AG09309 (cell line): ENCODE results near the gene FBF1.

Experiments used
- DNase-seq: peaks from one replicate; pipeline ENCODE4 v3.0.0-alpha.2; 2010; ENCODE audit warnings: low read depth
- H3K4me3 ChIP-seq: 2 replicates; pipeline ENCODE4 v1.5.1; 2011; ENCODE audit warnings: mild to moderate bottlenecking, low read depth, low read length, moderate library complexity; ENCODE audit not compliant: control insufficient read depth
- CTCF ChIP-seq: IDR thresholded peaks from 2 replicates; pipeline ENCODE4 v1.5.1; 2011; ENCODE audit warnings: mild to moderate bottlenecking, low read depth, low read length, inconsistent platforms; ENCODE audit not compliant: insufficient read depth, control insufficient read depth; ENCODE audit errors: missing control alignments

Gene FBF1

DNA sequence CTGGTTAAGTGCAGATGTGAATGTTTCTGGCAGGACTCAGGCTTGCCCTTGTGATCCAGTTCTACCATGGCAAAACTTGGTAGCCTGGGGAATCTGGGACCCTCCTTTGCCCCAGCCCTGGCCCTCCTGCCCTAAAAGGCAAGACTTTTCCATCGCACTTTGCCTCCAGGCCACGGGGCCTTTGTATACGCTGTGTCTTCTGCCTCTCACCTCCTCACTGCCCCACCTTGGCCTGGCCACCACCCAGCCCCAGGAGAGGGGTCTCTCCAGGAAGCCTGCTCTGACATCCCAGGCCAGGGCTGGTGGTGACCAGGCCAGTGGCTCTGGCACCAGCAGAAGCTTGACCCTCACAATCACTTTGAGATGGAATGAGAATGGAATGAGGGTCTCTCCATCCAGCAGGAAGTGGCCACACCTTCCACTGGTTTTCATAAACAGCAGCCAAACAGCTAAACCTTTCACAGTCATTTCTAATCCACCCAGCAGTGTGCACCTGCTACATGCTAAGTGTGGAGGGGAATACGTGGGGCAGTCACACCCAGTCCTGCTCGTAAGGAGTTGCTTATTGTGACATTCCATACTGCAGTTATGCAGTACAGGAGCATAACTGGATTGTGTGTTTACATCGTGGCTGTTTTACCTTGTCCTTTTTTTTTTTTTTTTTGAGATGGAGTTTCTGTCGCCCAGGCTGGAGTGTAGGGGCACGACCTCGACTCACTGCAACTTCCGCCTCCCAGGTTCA, 34.5 kb downstream of the FBF1 start:
- H3K4me3 ChIP-seq: no peak overlapping the region
- no peak for DNase-seq
- no peak for TF ChIP-seq CTCF

DNA sequence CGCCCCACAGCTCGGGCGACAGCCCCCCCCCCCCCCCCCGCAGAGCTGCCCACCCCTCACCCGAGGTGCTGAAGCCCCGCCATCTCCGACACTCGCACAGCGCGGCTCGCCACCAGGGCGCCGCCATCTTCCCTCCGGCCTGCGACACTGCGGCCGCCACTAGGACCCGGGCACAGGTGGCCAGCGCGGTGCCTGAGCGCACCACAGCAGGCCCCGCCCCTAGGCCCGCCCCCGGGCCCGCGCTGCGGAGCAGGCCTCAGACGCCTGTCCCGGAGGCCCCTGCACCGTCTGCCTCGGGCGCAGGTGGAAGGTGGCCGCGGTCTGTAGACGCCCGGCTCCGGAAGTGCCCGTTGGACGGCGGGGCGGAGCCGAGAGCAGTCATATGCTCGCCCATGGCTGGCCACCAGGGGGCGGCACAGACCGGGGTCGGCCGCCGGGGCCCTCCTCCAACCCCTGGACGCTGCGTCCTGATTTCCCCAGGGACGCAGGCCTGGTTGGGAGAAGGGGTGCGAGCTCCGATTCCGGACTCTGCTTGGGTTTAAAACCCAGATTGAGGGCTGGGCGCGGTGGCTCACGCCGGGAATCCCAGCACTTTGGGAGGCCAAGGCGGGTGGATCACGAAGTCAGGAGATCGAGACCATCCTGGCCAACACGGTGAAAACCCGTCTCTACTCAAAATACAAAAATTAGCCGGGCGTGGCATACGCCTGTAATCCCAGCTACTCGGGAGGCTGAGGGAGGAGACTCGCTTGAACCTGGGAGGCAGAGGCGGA, 35.9 kb downstream of the FBF1 start, which contains the start of gene MRPL38:
MRPL38 (minus strand) TSS at position 136 of the 773 bp plus-strand sequence; CDS start at position 127, 9 bp downstream.
- peak; percentile 59 for DNase-seq

GRCh38 chr17:75902406-75902805, 38.4 kb downstream of the FBF1 start:
- H3K4me3 ChIP-seq: no peak overlapping the region
- DNase-seq: no peak
- TF ChIP-seq CTCF: no peak

More for the DNA sequence above, 35.9 kb downstream of the FBF1 start, which contains the start of gene MRPL38:
- TF ChIP-seq CTCF: peak; percentile 91
- peak within 1 kb of the TSS; percentile 90 for H3K4me3 ChIP-seq

DNA sequence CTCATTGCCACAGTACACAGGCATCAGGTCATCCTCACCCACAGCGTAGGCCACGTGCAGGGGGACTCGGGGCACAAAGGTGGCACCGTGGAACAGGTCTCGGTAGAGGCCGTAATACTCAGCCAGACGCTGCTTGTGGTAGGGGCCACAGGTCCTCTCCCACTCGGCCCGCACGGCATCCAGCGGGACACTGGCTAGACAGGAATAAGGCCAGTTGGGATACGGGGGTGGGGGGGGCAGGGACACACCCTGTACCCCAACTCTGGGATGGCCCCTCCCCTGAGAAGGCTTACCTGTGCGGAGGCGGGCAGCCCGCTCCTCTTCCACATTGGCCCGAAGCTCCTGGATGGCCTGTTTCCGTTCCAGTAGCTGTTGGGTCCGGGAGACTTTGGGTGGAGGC, 39.1 kb downstream of the FBF1 start:
- no peak overlapping the region for H3K4me3 ChIP-seq
- no peak for DNase-seq
- no peak for TF ChIP-seq CTCF

GRCh38 chr17:75900691-75901533, 39.9 kb downstream of the FBF1 start:
- TF ChIP-seq CTCF: no peak
- DNase-seq: no peak
- no peak overlapping the region for H3K4me3 ChIP-seq

DNA sequence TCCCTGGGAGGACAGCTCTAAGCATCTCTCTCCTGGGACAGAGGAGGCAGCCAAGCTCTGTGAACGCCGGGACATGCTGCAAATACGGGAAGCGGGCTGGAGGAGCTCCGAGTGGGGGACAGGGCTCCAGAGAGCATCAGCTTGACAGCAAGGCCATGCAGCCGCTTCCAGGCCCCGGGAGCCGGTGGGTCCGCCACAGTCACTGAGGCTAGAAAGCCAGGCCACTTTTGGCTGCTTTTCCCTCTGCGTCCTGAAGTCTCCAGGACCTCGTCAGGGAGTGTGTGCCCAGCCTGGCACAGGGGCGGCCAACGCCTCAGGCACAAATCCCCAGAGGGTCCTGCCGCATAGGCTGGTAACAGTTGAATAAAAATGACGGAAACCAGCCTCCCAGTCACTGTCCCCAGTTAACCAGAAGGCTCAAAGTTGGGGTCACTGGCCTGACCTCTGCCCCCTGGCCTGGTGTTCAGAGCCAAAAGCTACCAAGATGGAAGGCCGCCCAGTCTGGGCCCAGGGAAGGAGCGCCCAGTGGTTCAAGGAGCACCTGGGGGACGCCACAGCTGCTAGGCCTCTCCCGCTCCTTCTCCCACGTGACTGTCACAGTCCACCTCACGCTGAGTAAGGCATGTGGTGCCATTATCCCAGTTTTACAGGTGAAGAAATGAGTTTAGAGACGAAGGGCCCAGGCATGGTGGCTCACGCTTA, 40.9 kb downstream of the FBF1 start:
- H3K4me3 ChIP-seq: no peak overlapping the region
- DNase-seq: no peak
- TF ChIP-seq CTCF: no peak
